HepG2 (cell line): Measurements from ENCODE around the gene AGRN. TPM values are rescaled to one million over a fixed set of nuclear protein-coding genes. Genes with fewer than 3 reads are reported as not detected.

Source experiments
- GATAD1 ChIP-seq: IDR thresholded peaks from 2 replicates; pipeline ENCODE4 v1.6.1; 2016; ENCODE audit warnings: missing genetic modification reagents, missing compliant biosample characterization
- HNF4G ChIP-seq, 2 experiments: sonication (generic) in 1 of 2; formaldehyde crosslinking in 1 of 2; IDR thresholded peaks; 2 replicates each; pipeline versions ENCODE4 v1.4.0 to v1.6.1; 2011 to 2020; ENCODE audit warnings: borderline replicate concordance in 2 of 2, low read depth in 2 of 2, mild to moderate bottlenecking in 2 of 2, low read length in 1 of 2, missing genetic modification reagents in 1 of 2, moderate library complexity in 1 of 2
- KLF9 ChIP-seq: IDR thresholded peaks from 2 replicates; pipeline ENCODE4 v1.6.1; 2016; ENCODE audit warnings: low read depth
- MEF2D ChIP-seq: sonication (generic); formaldehyde crosslinking; IDR thresholded peaks from 2 replicates; pipeline ENCODE4 v1.5.1; 2020; ENCODE audit warnings: mild to moderate bottlenecking, missing genetic modification reagents
- PAXIP1 ChIP-seq: sonication (generic); formaldehyde crosslinking; conservative IDR thresholded peaks from 2 replicates; pipeline ENCODE4 v1.4.0; 2020; ENCODE audit warnings: mild to moderate bottlenecking, missing genetic modification reagents, moderate library complexity
- PHF20 ChIP-seq: sonication (generic); formaldehyde crosslinking; IDR thresholded peaks from 2 replicates; pipeline ENCODE4 v1.5.0; 2020; ENCODE audit warnings: mild to moderate bottlenecking, missing genetic modification reagents
- SAP130 ChIP-seq: IDR thresholded peaks from 2 replicates; pipeline ENCODE4 v1.6.1; 2016; ENCODE audit warnings: low read depth
- ZFY ChIP-seq: sonication (generic); formaldehyde crosslinking; IDR thresholded peaks from 2 replicates; pipeline ENCODE4 v1.4.0; 2020; ENCODE audit warnings: missing genetic modification reagents
- ZNF558 ChIP-seq: sonication (generic); formaldehyde crosslinking; IDR thresholded peaks from 2 replicates; pipeline ENCODE4 v1.9.0; 2022; ENCODE audit warnings: mild to moderate bottlenecking, missing genetic modification reagents, borderline replicate concordance
- ZNF574 ChIP-seq: sonication (generic); formaldehyde crosslinking; IDR thresholded peaks from 2 replicates; pipeline ENCODE4 v1.4.0; 2020; ENCODE audit warnings: missing genetic modification reagents
- ZNF687 ChIP-seq: sonication (generic); formaldehyde crosslinking; IDR thresholded peaks from 2 replicates; pipeline ENCODE4 v1.5.1; 2020; ENCODE audit warnings: mild to moderate bottlenecking, missing genetic modification reagents, moderate library complexity
- polyA plus RNA-seq, 8 experiments: library from polyadenylated mRNA; depleted of rRNA in 3 of 8; stranded (reverse) in 7 of 8; unstranded in 1 of 8; fragments of >200 nt; fragmentation: Illumina TruSeq in 4 of 8; extraction: Trizol in 4 of 8; gene quantifications; 2 replicates each; pipeline versions ENCODE4 v1.2.1 to v1.2.3, GENCODE V29; 2011 to 2016; ENCODE audit warnings: low read depth in 4 of 8, missing spikeins in 1 of 8, mixed read lengths in 1 of 8; ENCODE audit not compliant: insufficient read depth in 1 of 8
- total RNA-seq, 5 experiments: library from RNA; depleted of rRNA; stranded (reverse); fragments of >200 nt; fragmentation: Illumina TruSeq; extraction: Trizol; gene quantifications; 2 replicates each; pipeline ENCODE4 v1.2.3, GENCODE V29; 2016; ENCODE audit warnings: low read depth in 1 of 5
- TF ChIP-seq, protein P1 (sequence below): IDR thresholded peaks from 2 replicates; pipeline ENCODE4 v1.6.1; 2016; ENCODE audit warnings: missing compliant biosample characterization, missing genetic modification reagents, borderline replicate concordance
- TF ChIP-seq, protein P2 (sequence below): sonication (generic); formaldehyde crosslinking; IDR thresholded peaks from 2 replicates; pipeline ENCODE4 v1.8.0; 2022; ENCODE audit warnings: low read depth, missing genetic modification reagents

Gene AGRN
- total and polyA plus RNA-seq, 2 of the 13 experiments (the other 11 are each of a cell fraction or from before 2014, with no cell fraction given) = 29.8 to 65.2 TPM

DNA sequence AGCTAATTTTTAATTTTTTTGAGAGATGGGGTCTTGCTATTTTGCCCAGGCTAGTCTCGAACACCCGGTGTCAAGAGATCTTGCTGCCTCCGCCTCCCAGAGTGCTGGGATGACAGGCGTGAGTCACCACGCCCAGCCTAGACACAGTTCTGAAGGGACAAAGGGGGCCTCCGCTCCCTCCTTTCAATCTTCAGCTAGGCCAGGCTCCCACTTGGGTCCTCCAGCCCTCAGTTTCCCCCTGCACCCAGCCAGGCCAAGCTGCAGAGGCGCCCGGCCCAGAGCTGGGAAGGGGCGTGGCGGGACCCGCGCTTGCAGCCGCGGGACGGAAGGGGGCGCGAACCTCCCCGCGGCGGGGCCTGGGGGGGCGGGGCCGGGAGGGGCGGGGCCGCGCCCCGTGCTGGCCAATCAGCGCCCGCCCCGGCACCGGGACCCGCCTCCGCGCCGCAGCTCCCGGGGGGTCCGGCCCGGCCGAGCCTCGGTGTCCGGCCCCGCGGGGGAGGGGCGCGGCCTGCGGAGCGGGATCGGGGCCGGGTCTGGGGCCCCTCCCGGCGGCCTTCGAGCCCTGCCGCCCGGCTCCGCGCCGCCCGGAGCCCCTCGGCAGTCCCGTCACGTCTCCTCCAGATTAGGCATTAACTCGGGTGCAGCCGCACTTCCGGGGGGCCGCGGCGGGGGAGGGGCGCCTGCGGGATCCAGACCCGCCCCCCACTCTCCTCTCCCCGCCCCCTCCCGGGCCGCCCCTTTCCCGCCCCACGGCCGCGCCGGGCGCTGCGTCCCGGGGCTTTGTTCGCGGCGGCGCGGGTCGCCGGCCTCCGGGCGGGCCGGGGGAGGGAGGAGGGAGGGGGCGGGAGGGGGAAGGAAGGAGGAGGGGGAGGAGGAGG is 559 bp upstream of the AGRN start (continued):
- TF ChIP-seq, protein P1, sequence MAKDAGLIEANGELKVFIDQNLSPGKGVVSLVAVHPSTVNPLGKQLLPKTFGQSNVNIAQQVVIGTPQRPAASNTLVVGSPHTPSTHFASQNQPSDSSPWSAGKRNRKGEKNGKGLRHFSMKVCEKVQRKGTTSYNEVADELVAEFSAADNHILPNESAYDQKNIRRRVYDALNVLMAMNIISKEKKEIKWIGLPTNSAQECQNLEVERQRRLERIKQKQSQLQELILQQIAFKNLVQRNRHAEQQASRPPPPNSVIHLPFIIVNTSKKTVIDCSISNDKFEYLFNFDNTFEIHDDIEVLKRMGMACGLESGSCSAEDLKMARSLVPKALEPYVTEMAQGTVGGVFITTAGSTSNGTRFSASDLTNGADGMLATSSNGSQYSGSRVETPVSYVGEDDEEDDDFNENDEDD (CRISPR knock-in tag) = peak; percentile 22; the same call in 1 of the 2 replicates
- peak; percentile 61; the same call in 1 of the 2 replicates for TF ChIP-seq PAXIP1 (CRISPR knock-in tag)
- TF ChIP-seq, protein P2, sequence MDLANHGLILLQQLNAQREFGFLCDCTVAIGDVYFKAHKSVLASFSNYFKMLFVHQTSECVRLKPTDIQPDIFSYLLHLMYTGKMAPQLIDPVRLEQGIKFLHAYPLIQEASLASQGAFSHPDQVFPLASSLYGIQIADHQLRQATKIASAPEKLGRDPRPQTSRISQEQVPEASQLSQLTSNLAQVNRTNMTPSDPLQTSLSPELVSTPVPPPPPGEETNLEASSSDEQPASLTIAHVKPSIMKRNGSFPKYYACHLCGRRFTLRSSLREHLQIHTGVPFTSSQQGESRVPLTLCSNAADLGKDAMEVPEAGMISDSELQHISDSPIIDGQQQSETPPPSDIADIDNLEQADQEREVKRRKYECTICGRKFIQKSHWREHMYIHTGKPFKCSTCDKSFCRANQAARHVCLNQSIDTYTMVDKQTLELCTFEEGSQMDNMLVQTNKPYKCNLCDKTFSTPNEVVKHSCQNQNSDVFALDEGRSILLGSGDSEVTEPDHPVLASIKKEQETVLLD (CRISPR knock-in tag) = peak; percentile 96
- TF ChIP-seq GATAD1 (CRISPR knock-in tag) = no peak
- TF ChIP-seq SAP130 (CRISPR knock-in tag) = peak; percentile 65; the same call in 1 of the 2 replicates
- peak; percentile 48 for TF ChIP-seq ZNF687 (CRISPR knock-in tag)
- 0 out of 2 replicates have a peak, but pooled peaks have one; percentile 9 for TF ChIP-seq ZFY (CRISPR knock-in tag)
- TF ChIP-seq MEF2D (CRISPR knock-in tag) = no peak
- TF ChIP-seq HNF4G (IDR thresholded peaks at IDR 0.05; ENCODE audit: borderline replicate concordance, low read depth, low read length) = peak; percentile 66; the same call in 1 of the 2 replicates
- no peak for TF ChIP-seq HNF4G (CRISPR knock-in tag; IDR thresholded peaks at IDR 0.05; ENCODE audit: borderline replicate concordance, low read depth)
- TF ChIP-seq ZNF574 = 0 out of 2 replicates have a peak, but pooled peaks have one; percentile 12
- TF ChIP-seq KLF9 (CRISPR knock-in tag) = peak; percentile 56; the same call in 1 of the 2 replicates
- TF ChIP-seq ZNF558 (CRISPR knock-in tag) = no peak
- TF ChIP-seq PHF20 = no peak
